DOHH2 (cell line): Measurements from ENCODE around the gene TIPARP.

Source experiments
- CTCF ChIP-seq: fragments of 200-600 bp; sonication (generic); IDR thresholded peaks from one replicate; pipeline ENCODE4 v1.5.1; 2014; ENCODE audit warnings: antibody characterized with exemption, mild to moderate bottlenecking, low read depth, low read length; ENCODE audit not compliant: poor library complexity, severe bottlenecking
- EZH2phosphoT487 ChIP-seq: fragments of 200-600 bp; sonication (generic); IDR thresholded peaks from 2 replicates; pipeline ENCODE4 v1.6.1; 2017; ENCODE audit warnings: borderline replicate concordance, mild to moderate bottlenecking, antibody characterized with exemption, low read length, moderate library complexity, mixed read lengths

DNA sequence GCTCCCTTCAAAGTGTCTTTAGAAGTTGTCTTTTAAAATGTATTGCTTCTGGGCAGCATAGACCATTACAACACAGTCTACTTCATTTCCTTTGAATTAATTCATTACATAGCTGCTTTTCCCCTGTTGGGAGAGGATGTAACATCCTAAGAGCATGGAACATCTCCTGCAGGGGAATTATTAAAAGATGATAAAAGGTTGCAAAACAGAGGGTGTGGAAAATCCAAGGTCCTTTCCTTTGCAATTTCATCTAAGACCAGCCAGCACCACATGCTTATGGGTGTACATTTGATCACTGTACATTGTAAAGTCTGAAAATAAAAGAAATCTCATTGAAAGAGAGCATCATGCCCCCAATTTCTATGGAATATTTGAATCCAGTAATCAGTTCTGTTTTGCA, 57.4 kb downstream of the TIPARP start:
- TF ChIP-seq CTCF (no peak), EZH2phosphoT487 (no peak)
